Measurements from ENCODE around the gene ZNF740. TPM values are rescaled to one million over a fixed set of nuclear protein-coding genes. Genes with fewer than 3 reads are reported as not detected.
"Not testable (repeated sequence)": the region's sequence is repeated elsewhere in the genome, so short reads cannot be mapped to it uniquely, and the experiment has no call there.

Gene ZNF740
- 14.0 TPM for total RNA-seq

- DNase-seq (ENCODE audit: low read depth in 2 of 3, low spot score in 2 of 3): peak; percentile 92 to 99 (median 98)
Observed at GRCh38 chr12:53180220-53180930, at the start of gene ZNF740, which contains the start of gene CSAD. Gene ZNF740 (plus strand): TSS chr12:53180722. CDS start chr12:53181984, 1,262 bp downstream. Gene CSAD (minus strand): TSS chr12:53180925. CDS start chr12:53173470, 7,455 bp downstream.

- no peak for DNase-seq (ENCODE audit: low read depth in 2 of 3, low spot score in 2 of 3)
Observed at GRCh38 chr12:53131844-53132243, 48.7 kb upstream of the ZNF740 start.

- DNase-seq (ENCODE audit: low read depth in 2 of 3, low spot score in 2 of 3): no peak
Observed at GRCh38 chr12:53133722-53134121, 46.8 kb upstream of the ZNF740 start.

- no peak for DNase-seq (ENCODE audit: low read depth in 2 of 3, low spot score in 2 of 3)
Observed at GRCh38 chr12:53143355-53143754, 37.2 kb upstream of the ZNF740 start.

- no peak for DNase-seq (ENCODE audit: low read depth in 2 of 3, low spot score in 2 of 3)
Observed at GRCh38 chr12:53145383-53146260, 34.9 kb upstream of the ZNF740 start.

GRCh38 chr12:53147181-53147580 lies 33.3 kb upstream of the ZNF740 start:
- DNase-seq (ENCODE audit: low read depth in 2 of 3, low spot score in 2 of 3): no peak

- no peak for DNase-seq (ENCODE audit: low read depth in 2 of 3, low spot score in 2 of 3)
Observed at GRCh38 chr12:53147653-53148052, 32.9 kb upstream of the ZNF740 start.

GRCh38 chr12:53151039-53151438 lies 29.5 kb upstream of the ZNF740 start:
- no peak for DNase-seq (ENCODE audit: low read depth in 2 of 3, low spot score in 2 of 3)

GRCh38 chr12:53152390-53152789 lies 28.1 kb upstream of the ZNF740 start:
- DNase-seq (ENCODE audit: low read depth in 2 of 3, low spot score in 2 of 3): no peak

GRCh38 chr12:53159195-53159839 lies 21.2 kb upstream of the ZNF740 start:
- DNase-seq (ENCODE audit: low read depth in 2 of 3, low spot score in 2 of 3): peak; percentile 77 to 91 (median 81)

GRCh38 chr12:53160000-53160399 lies 20.5 kb upstream of the ZNF740 start:
- no peak for DNase-seq (ENCODE audit: low read depth in 2 of 3, low spot score in 2 of 3)

GRCh38 chr12:53160673-53161072 lies 19.8 kb upstream of the ZNF740 start:
- no peak for DNase-seq (ENCODE audit: low read depth in 2 of 3, low spot score in 2 of 3)

- DNase-seq (ENCODE audit: low read depth in 2 of 3, low spot score in 2 of 3): no peak
Observed at GRCh38 chr12:53161119-53161911, 19.2 kb upstream of the ZNF740 start.

- not testable (repeated sequence) for DNase-seq (ENCODE audit: low read depth in 2 of 3, low spot score in 2 of 3)
Observed at GRCh38 chr12:53163008-53163407, 17.5 kb upstream of the ZNF740 start.

- no peak for DNase-seq (ENCODE audit: low read depth in 2 of 3, low spot score in 2 of 3)
Observed at GRCh38 chr12:53166837-53167236, 13.7 kb upstream of the ZNF740 start.

GRCh38 chr12:53169644-53170043 lies 10.9 kb upstream of the ZNF740 start:
- DNase-seq (ENCODE audit: low read depth in 2 of 3, low spot score in 2 of 3): no peak

- no peak for DNase-seq (ENCODE audit: low read depth in 2 of 3, low spot score in 2 of 3)
Observed at GRCh38 chr12:53170215-53170614, 10.3 kb upstream of the ZNF740 start.

- no peak for DNase-seq (ENCODE audit: low read depth in 2 of 3, low spot score in 2 of 3)
Observed at GRCh38 chr12:53170876-53171724, 9.4 kb upstream of the ZNF740 start.

- no peak for DNase-seq (ENCODE audit: low read depth in 2 of 3, low spot score in 2 of 3)
Observed at GRCh38 chr12:53171725-53172329, 8.7 kb upstream of the ZNF740 start.

Data from hematopoietic multipotent progenitor cell (in vitro differentiated cells).